Stimulated activated CD4-positive, alpha-beta T cell treated with anti-CD3 and anti-CD28 coated beads, Interleukin-12 subunit alpha, Interleukin-12 subunit beta, amount 100 ng/mL, for 4 hours (primary cell): ENCODE data around the gene EPS8L1.
"Not testable (repeated sequence)": the region's sequence is repeated elsewhere in the genome, so short reads cannot be mapped to it uniquely, and the experiment has no call there.

Source experiments
- DNase-seq: peaks from one replicate; pipeline ENCODE4 v3.0.0-alpha.2; 2020

EPS8L1 gene

GRCh38 chr19:55075371-55075998, at the start of gene EPS8L1:
TSS of gene EPS8L1 (plus strand) at chr19:55075869. CDS start at chr19:55076445, 576 bp downstream.
- DNase-seq, result no peak

- DNase-seq, result not testable (repeated sequence)
Observed at GRCh38 chr19:55027140-55027471, 48.6 kb upstream of the EPS8L1 start.

GRCh38 chr19:55027472-55028337, 48.0 kb upstream of the EPS8L1 start:
- DNase-seq, result no peak

- no peak for DNase-seq
Observed at GRCh38 chr19:55028757-55029156, 46.9 kb upstream of the EPS8L1 start.

- no peak for DNase-seq
Observed at GRCh38 chr19:55031178-55031577, 44.5 kb upstream of the EPS8L1 start.

- no peak for DNase-seq
Observed at GRCh38 chr19:55032170-55032800, 43.4 kb upstream of the EPS8L1 start.

GRCh38 chr19:55032976-55033643, 42.6 kb upstream of the EPS8L1 start:
- not testable (repeated sequence) for DNase-seq

GRCh38 chr19:55034751-55035150, 40.9 kb upstream of the EPS8L1 start:
- no peak for DNase-seq

- DNase-seq, result no peak
Observed at GRCh38 chr19:55036058-55036457, 39.6 kb upstream of the EPS8L1 start.

- DNase-seq, result not testable (repeated sequence)
Observed at GRCh38 chr19:55037603-55038002, 38.1 kb upstream of the EPS8L1 start.

GRCh38 chr19:55040654-55041053, 35.0 kb upstream of the EPS8L1 start:
- not testable (repeated sequence) for DNase-seq

- DNase-seq, result no peak
Observed at GRCh38 chr19:55041244-55041626, 34.4 kb upstream of the EPS8L1 start.

GRCh38 chr19:55041627-55042343, 33.9 kb upstream of the EPS8L1 start:
- DNase-seq, result peak; percentile 10

GRCh38 chr19:55042344-55042678, 33.4 kb upstream of the EPS8L1 start:
- DNase-seq, result no peak

- no peak for DNase-seq
Observed at GRCh38 chr19:55042688-55043087, 33.0 kb upstream of the EPS8L1 start.

GRCh38 chr19:55044286-55044685, 31.4 kb upstream of the EPS8L1 start:
- no peak for DNase-seq

GRCh38 chr19:55044771-55045716, 30.6 kb upstream of the EPS8L1 start:
- no peak for DNase-seq

GRCh38 chr19:55046975-55047622, 28.6 kb upstream of the EPS8L1 start:
- no peak for DNase-seq

GRCh38 chr19:55047951-55048350, 27.7 kb upstream of the EPS8L1 start:
- no peak for DNase-seq

- no peak for DNase-seq
Observed at GRCh38 chr19:55048446-55048845, 27.2 kb upstream of the EPS8L1 start.
